ENCODE results near the gene EIF3B. TPM values are rescaled to one million over a fixed set of nuclear protein-coding genes. Genes with fewer than 3 reads are reported as not detected.

The EIF3B gene
- total and polyA plus RNA-seq, 2 of the 4 experiments (the other 2 are of a cell fraction): 105 to 201 TPM

- in situ Hi-C loops (cut with MboI; ENCODE audit: low sequenced_read_pairs): no loop called here
- 100% methylated on average over 1 of the region's 10 CpGs; no CpG with 5 or more reads in 1 of the 2 experiments for WGBS, 2 experiments (ENCODE audit: extremely low coverage in 2 of 2, insufficient read length in 1 of 2)
- TF ChIP-seq RAD21 (IDR thresholded peaks at IDR 0.05; ENCODE audit: low read length) (no peak), USF2 (IDR thresholded peaks at IDR 0.05; ENCODE audit: low read depth, low read length) (no peak), BHLHE40 (IDR thresholded peaks at IDR 0.05; ENCODE audit: low read depth, low read length) (no peak), RFX5 (IDR thresholded peaks at IDR 0.05; ENCODE audit: low read depth, low read length) (no peak), RCOR1 (IDR thresholded peaks at IDR 0.05; ENCODE audit: insufficient replicate concordance, low read length) (no peak), CTCF (conservative IDR thresholded peaks at IDR 0.05; ENCODE audit: low read depth, low read length) (no peak), FOS (IDR thresholded peaks at IDR 0.05; ENCODE audit: low read depth, low read length) (no peak), MAZ (IDR thresholded peaks at IDR 0.05; ENCODE audit: borderline replicate concordance, low read depth, low read length) (no peak), MAFK (IDR thresholded peaks at IDR 0.05; ENCODE audit: low read depth, low read length) (no peak), CEBPB (IDR thresholded peaks at IDR 0.05; ENCODE audit: low read depth, low read length) (no peak), NFE2L2 (IDR thresholded peaks at IDR 0.05; ENCODE audit: low read depth, low read length) (no peak), ELK1 (IDR thresholded peaks at IDR 0.05; ENCODE audit: borderline replicate concordance, low read depth, low read length) (no peak)
Observed at GRCh38 chr7:2369139-2369538, 14.5 kb downstream of the EIF3B start.

More at GRCh38 chr7:2369139-2369538, 14.5 kb downstream of the EIF3B start:
- Histone ChIP-seq H3K4ac (ENCODE audit: low read depth, low read length) (no peak overlapping the region), H3K18ac (ENCODE audit: low read depth, low read length) (no peak overlapping the region), H2BK20ac (ENCODE audit: low read depth, low read length) (no peak overlapping the region), H3K27ac (ENCODE audit: insufficient read depth, low read length) (no peak overlapping the region), H3K9me1 (ENCODE audit: insufficient read depth, low read length) (no peaks in the 10 kb centered on the region), H2AK5ac (ENCODE audit: low read depth, low read length) (no peak overlapping the region), H3K4me3 (ENCODE audit: insufficient read depth, low read depth, low read length) (no peak overlapping the region), H2BK120ac (ENCODE audit: low read depth, low read length) (no peak overlapping the region), H3K14ac (replicated peaks; ENCODE audit: low read depth, low read length) (no peak overlapping the region), H3K4me2 (ENCODE audit: low read depth, low read length) (no peak overlapping the region), H3K36me3 (ENCODE audit: control insufficient read depth, insufficient read depth, low read length) (peaks cover 88% of the 10 kb centered on the region), H3K9ac (ENCODE audit: low read depth, low read length) (no peak overlapping the region), H2BK5ac (ENCODE audit: low read depth, low read length, poor library complexity, severe bottlenecking) (no peak overlapping the region), H2BK15ac (ENCODE audit: low read depth, low read length) (no peak overlapping the region), H3K27me3 (ENCODE audit: control insufficient read depth, insufficient read depth, low read length) (no peaks in the 10 kb centered on the region), H3K4me1 (ENCODE audit: control insufficient read depth, insufficient read depth, low read length) (no peaks in the 10 kb centered on the region), H3K56ac (ENCODE audit: extremely low read depth, insufficient read depth, low read length) (no peak overlapping the region), H4K8ac (ENCODE audit: low read depth in 2 of 2, low read length in 2 of 2) (no peak overlapping the region), H3K9me3 (ENCODE audit: control insufficient read depth, insufficient read depth, low read length) (no peaks in the 10 kb centered on the region), H4K5ac (ENCODE audit: low read depth, low read length) (no peak overlapping the region), H2AFZ (replicated peaks; ENCODE audit: low read length, poor library complexity) (no peak overlapping the region), H3K79me1 (ENCODE audit: low read depth in 1 of 2, low read length in 2 of 2) (peaks cover 26 to 48% of the 10 kb centered on the region in 2 experiments), H4K20me1 (ENCODE audit: insufficient read depth, low read length) (peaks cover 35% of the 10 kb centered on the region), H4K91ac (ENCODE audit: insufficient read depth, low read depth, low read length) (no peak overlapping the region), H3K23ac (ENCODE audit: low read depth, low read length) (no peak overlapping the region), H2AK9ac (replicated peaks; ENCODE audit: low read depth, low read length, poor library complexity) (no peak overlapping the region)
- CTCF ChIA-PET: no interaction called here
- POLR2A ChIA-PET (ENCODE audit: unreplicated experiment): no interaction called here
- intact Hi-C loops (cut with micrococcal nuclease) (no loop called here), dilution Hi-C loops (cut with HindIII; ENCODE audit: low sequenced_read_pairs, unreplicated experiment) (no loop called here)
- no peak for DNase-seq
- ATAC-seq (ENCODE audit: low read depth): no peak
- BruUV-seq (replicated peaks): no TSS peak
